Neutrophil (primary cell): ENCODE data around the gene PDE2A.

Source experiments
- H3K27ac ChIP-seq: fragments of 200-600 bp; sonication (generic); 2 replicates; pipeline ENCODE4 v1.5.1; 2016; ENCODE audit warnings: mild to moderate bottlenecking, moderate library complexity
- H3K27me3 ChIP-seq: fragments of 200-600 bp; sonication (generic); 2 replicates; pipeline ENCODE4 v1.6.0; 2016; ENCODE audit warnings: mild to moderate bottlenecking
- H3K36me3 ChIP-seq: fragments of 200-600 bp; sonication (generic); 2 replicates; pipeline ENCODE4 v1.5.1; 2017
- H3K4me1 ChIP-seq, 2 experiments: fragments of 200-600 bp in 1 of 2; sonication (generic) in 1 of 2; 1 replicate in 1 of 2; 2 replicates in 1 of 2; pipeline versions ENCODE4 v1.5.1 to v1.6.1; 2013 to 2016; ENCODE audit warnings: low read depth in 1 of 2, low read length in 1 of 2, mild to moderate bottlenecking in 1 of 2, moderate library complexity in 1 of 2; ENCODE audit not compliant: control insufficient read depth in 1 of 2, insufficient read depth in 1 of 2
- H3K4me3 ChIP-seq, 2 experiments: fragments of 200-600 bp in 1 of 2; sonication (generic) in 1 of 2; 1 replicate in 1 of 2; 2 replicates in 1 of 2; pipeline ENCODE4 v1.5.1; 2013 to 2016; ENCODE audit warnings: low read depth in 1 of 2, low read length in 1 of 2, mild to moderate bottlenecking in 1 of 2, moderate library complexity in 1 of 2
- H3K9me3 ChIP-seq: fragments of 200-600 bp; sonication (generic); 2 replicates; pipeline ENCODE4 v1.5.1; 2016
- TF ChIP-seq, protein P1 (sequence below): fragments of 200-600 bp; sonication (generic); IDR thresholded peaks from 2 replicates; pipeline ENCODE4 v1.5.1; 2016; ENCODE audit warnings: antibody characterized with exemption

The PDE2A gene

GRCh38 chr11:72673943-72674828 is at the start of gene PDE2A:
PDE2A (minus strand) TSS chr11:72674422; CDS start chr11:72674207, 215 bp downstream.
- no peaks in the 10 kb centered on the region for H3K4me1 ChIP-seq
- H3K4me3 ChIP-seq, result no peak within 1 kb of the TSS
- H3K36me3 ChIP-seq, result no peaks in the 10 kb centered on the region
- no peak within 1 kb of the TSS for H3K27ac ChIP-seq
- peaks cover 100% of the 10 kb centered on the region for H3K27me3 ChIP-seq
- H3K9me3 ChIP-seq, result no peaks in the 10 kb centered on the region
- TF ChIP-seq, protein P1, sequence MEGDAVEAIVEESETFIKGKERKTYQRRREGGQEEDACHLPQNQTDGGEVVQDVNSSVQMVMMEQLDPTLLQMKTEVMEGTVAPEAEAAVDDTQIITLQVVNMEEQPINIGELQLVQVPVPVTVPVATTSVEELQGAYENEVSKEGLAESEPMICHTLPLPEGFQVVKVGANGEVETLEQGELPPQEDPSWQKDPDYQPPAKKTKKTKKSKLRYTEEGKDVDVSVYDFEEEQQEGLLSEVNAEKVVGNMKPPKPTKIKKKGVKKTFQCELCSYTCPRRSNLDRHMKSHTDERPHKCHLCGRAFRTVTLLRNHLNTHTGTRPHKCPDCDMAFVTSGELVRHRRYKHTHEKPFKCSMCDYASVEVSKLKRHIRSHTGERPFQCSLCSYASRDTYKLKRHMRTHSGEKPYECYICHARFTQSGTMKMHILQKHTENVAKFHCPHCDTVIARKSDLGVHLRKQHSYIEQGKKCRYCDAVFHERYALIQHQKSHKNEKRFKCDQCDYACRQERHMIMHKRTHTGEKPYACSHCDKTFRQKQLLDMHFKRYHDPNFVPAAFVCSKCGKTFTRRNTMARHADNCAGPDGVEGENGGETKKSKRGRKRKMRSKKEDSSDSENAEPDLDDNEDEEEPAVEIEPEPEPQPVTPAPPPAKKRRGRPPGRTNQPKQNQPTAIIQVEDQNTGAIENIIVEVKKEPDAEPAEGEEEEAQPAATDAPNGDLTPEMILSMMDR, result no peak

DNA sequence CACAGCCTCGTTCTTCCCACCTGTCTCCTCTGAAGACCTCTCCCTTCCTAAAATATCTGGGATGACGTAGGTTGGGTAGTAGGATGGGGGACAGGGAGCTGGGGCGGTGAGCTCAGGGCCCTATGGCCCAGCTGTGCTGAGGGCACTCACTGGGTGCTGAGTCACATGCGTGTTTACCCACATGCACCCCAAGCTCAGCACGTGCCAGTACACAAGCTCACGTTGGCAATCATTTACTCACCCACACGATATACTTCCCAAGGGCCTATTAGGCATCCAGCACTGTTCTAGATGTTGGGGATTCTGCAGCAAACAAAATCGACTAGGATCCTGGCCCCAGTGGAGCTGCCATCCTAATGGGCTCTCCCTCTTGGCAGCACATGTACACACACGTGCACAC is 49.3 kb upstream of the PDE2A start:
- Histone ChIP-seq H3K9me3 (no peaks in the 10 kb centered on the region), H3K4me3 (peak overlapping the region; percentile 60 to 73), H3K36me3 (peaks cover 95% of the 10 kb centered on the region), H3K27ac (peak overlapping the region; percentile 99), H3K27me3 (no peaks in the 10 kb centered on the region), H3K4me1 (peaks cover 97 to 100% of the 10 kb centered on the region in 2 experiments)
- TF ChIP-seq, protein P1, result no peak

GRCh38 chr11:72722050-72722748 is 48.0 kb upstream of the PDE2A start:
- H3K27me3 ChIP-seq, result no peaks in the 10 kb centered on the region
- H3K36me3 ChIP-seq, result peaks cover 96% of the 10 kb centered on the region
- H3K4me3 ChIP-seq, result peak overlapping the region; percentile 60 to 73
- TF ChIP-seq, protein P1, result peak; percentile 22
- no peaks in the 10 kb centered on the region for H3K9me3 ChIP-seq
- H3K4me1 ChIP-seq, result peaks cover 97 to 100% of the 10 kb centered on the region in 2 experiments
- peak overlapping the region; percentile 99 for H3K27ac ChIP-seq

DNA sequence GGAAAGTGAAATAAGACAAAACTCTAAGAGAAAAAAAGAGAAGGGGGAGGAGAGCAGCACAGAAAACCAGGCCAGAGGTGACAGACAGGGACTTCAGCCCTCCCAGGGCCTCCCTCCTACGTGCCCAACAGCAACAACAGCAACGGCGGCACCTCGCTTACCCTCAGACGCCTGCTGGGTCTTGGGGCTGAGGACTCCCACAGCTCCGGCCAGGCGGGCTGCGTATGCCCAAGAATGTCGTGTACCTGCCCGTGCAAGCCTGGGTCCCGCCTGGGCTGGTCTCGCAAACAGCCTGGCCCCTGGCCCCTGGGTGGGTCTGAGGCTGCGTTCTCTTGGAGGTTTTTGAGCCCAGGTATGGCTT is 47.4 kb upstream of the PDE2A start:
- Histone ChIP-seq H3K9me3 (no peaks in the 10 kb centered on the region), H3K4me3 (peak overlapping the region; percentile 60 to 73), H3K4me1 (peaks cover 95 to 99% of the 10 kb centered on the region in 2 experiments), H3K36me3 (peaks cover 96% of the 10 kb centered on the region), H3K27me3 (no peaks in the 10 kb centered on the region), H3K27ac (peak overlapping the region; percentile 99)
- TF ChIP-seq, protein P1, result no peak

GRCh38 chr11:72721276-72721675 is 47.1 kb upstream of the PDE2A start:
- TF ChIP-seq, protein P1, result no peak
- Histone ChIP-seq H3K4me3 (peak overlapping the region; percentile 60 to 73), H3K27ac (peak overlapping the region; percentile 99)

More at GRCh38 chr11:72721276-72721675, 47.1 kb upstream of the PDE2A start:
- Histone ChIP-seq H3K4me1 (peaks cover 95 to 98% of the 10 kb centered on the region in 2 experiments), H3K27me3 (no peaks in the 10 kb centered on the region), H3K36me3 (peaks cover 96% of the 10 kb centered on the region), H3K9me3 (no peaks in the 10 kb centered on the region)
